ENCODE measurements around the gene CNGA2. TPM values are rescaled to one million over a fixed set of nuclear protein-coding genes. Genes with fewer than 3 reads are reported as not detected.

CNGA2 gene
- total and polyA plus RNA-seq, 2 donors (not counting 3 experiments of a cell fraction or from before 2014, with no cell fraction given): not detected

DNA sequence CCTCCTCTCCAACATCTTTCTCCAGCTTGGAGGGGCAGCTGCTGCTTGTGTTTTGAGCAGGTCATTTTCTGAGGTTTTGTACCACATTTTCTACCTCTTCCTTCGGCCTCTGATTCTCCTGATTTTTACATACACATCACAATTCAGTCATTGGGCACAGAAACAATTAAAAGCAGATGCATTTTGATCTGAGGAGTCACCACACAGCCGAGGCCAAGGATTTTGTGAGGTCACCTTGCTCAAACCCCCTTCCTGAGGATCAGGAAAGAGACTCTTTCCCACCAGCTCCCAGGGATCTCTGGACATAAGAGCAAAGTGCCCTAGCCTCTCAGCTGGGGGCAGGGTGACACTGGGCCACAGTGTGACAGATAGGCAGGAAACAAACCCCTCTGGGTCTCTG lies 24.1 kb upstream of the CNGA2 start:
- H3K4me3 ChIP-seq (replicated peaks in 1 of 3; ENCODE audit: insufficient read depth in 1 of 3, low read depth in 1 of 3, low read length in 3 of 3): no peak overlapping the region
- no peaks in the 10 kb centered on the region for H3K9me3 ChIP-seq (replicated peaks; ENCODE audit: control insufficient read depth, insufficient read depth, low read length)
- DNase-seq (ENCODE audit: low read depth, low spot score) (no peak), FAIRE-seq (no peak)
- H3K36me3 ChIP-seq (ENCODE audit: control insufficient read depth in 2 of 2, extremely low read depth in 1 of 2, insufficient read depth in 2 of 2, low read length in 2 of 2): no peaks in the 10 kb centered on the region
- ChIA-PET CTCF (no interaction called here), POLR2A (no interaction called here)
- TF ChIP-seq MYC (IDR thresholded peaks at IDR 0.05; ENCODE audit: low read depth, low read length): no peak
- TF ChIP-seq, protein P1, sequence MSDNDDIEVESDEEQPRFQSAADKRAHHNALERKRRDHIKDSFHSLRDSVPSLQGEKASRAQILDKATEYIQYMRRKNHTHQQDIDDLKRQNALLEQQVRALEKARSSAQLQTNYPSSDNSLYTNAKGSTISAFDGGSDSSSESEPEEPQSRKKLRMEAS (IDR thresholded peaks at IDR 0.05; ENCODE audit: insufficient read depth, insufficient read length): no peak
- no peak for TF ChIP-seq POLR2A (IDR thresholded peaks at IDR 0.05; ENCODE audit: low read depth, low read length)
- TF ChIP-seq EZH2 (IDR thresholded peaks at IDR 0.05; ENCODE audit: borderline replicate concordance, low read depth, low read length, severe bottlenecking): no peak
- TF ChIP-seq POLR2AphosphoS5 (IDR thresholded peaks at IDR 0.05; ENCODE audit: insufficient read depth, low read depth, low read length): no peak
- no peak for TF ChIP-seq JUN (IDR thresholded peaks at IDR 0.05; ENCODE audit: borderline replicate concordance, insufficient read depth, insufficient read length, low read depth)
- no peak for TF ChIP-seq GATA2 (IDR thresholded peaks at IDR 0.05; ENCODE audit: insufficient read depth, insufficient read length, low read depth, low read length)
- TF ChIP-seq FOS (IDR thresholded peaks at IDR 0.05; ENCODE audit: borderline replicate concordance, insufficient read depth, low read length): no peak
- TF ChIP-seq, protein P2, sequence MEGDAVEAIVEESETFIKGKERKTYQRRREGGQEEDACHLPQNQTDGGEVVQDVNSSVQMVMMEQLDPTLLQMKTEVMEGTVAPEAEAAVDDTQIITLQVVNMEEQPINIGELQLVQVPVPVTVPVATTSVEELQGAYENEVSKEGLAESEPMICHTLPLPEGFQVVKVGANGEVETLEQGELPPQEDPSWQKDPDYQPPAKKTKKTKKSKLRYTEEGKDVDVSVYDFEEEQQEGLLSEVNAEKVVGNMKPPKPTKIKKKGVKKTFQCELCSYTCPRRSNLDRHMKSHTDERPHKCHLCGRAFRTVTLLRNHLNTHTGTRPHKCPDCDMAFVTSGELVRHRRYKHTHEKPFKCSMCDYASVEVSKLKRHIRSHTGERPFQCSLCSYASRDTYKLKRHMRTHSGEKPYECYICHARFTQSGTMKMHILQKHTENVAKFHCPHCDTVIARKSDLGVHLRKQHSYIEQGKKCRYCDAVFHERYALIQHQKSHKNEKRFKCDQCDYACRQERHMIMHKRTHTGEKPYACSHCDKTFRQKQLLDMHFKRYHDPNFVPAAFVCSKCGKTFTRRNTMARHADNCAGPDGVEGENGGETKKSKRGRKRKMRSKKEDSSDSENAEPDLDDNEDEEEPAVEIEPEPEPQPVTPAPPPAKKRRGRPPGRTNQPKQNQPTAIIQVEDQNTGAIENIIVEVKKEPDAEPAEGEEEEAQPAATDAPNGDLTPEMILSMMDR (IDR thresholded peaks at IDR 0.05; ENCODE audit: extremely low read depth in 1 of 2, insufficient read depth in 1 of 2, low read depth in 1 of 2, low read length in 2 of 2): no peak
- H2AFZ ChIP-seq (ENCODE audit: low read depth, low read length): no peak overlapping the region
- dilution Hi-C loops (cut with MboI; ENCODE audit: extremely low pct_ligation_motif_present, low sequenced_read_pairs): no loop called here
- BruUV-seq (replicated peaks): no TSS peak
- no peak overlapping the region for H3K4me2 ChIP-seq (ENCODE audit: insufficient read depth, low read length)
- H3K9me1 ChIP-seq (replicated peaks; ENCODE audit: control insufficient read depth, extremely low read depth, insufficient read depth, low read length): no peaks in the 10 kb centered on the region
- no peaks in the 10 kb centered on the region for H3K27me3 ChIP-seq (ENCODE audit: control insufficient read depth in 2 of 2, insufficient read depth in 2 of 2, low read length in 2 of 2)
- no peaks in the 10 kb centered on the region for H4K20me1 ChIP-seq (replicated peaks; ENCODE audit: control insufficient read depth, extremely low read depth, insufficient read depth, low read length)
- intact Hi-C loops (cut with micrococcal nuclease): no loop called here
- H3K9ac ChIP-seq (replicated peaks; ENCODE audit: extremely low read depth, insufficient read depth, low read length): no peak overlapping the region
- no peak overlapping the region for H3K27ac ChIP-seq (ENCODE audit: insufficient read depth, low read depth, low read length)
- no peaks in the 10 kb centered on the region for H3K4me1 ChIP-seq (ENCODE audit: control insufficient read depth, extremely low read depth, insufficient read depth, low read length)
- no peaks in the 10 kb centered on the region for H3K79me2 ChIP-seq (ENCODE audit: control insufficient read depth, insufficient read depth, low read length)
